HG02852 (cell line): Measurements from ENCODE around the gene MACROD2.
"Not testable (repeated sequence)": the region's sequence is repeated elsewhere in the genome, so short reads cannot be mapped to it uniquely, and the experiment has no call there.

Experiments used
- ATAC-seq: cut with Tn5 transposase; IDR thresholded peaks from one replicate; pipeline ENCODE4 v1.9.1; 2021; ENCODE audit warnings: mild to moderate bottlenecking, moderate library complexity; ENCODE audit not compliant: unreplicated experiment

Gene MACROD2

GRCh38 chr20:14449323-14449722, 454.0 kb downstream of the MACROD2 start:
- ATAC-seq, result no peak

DNA sequence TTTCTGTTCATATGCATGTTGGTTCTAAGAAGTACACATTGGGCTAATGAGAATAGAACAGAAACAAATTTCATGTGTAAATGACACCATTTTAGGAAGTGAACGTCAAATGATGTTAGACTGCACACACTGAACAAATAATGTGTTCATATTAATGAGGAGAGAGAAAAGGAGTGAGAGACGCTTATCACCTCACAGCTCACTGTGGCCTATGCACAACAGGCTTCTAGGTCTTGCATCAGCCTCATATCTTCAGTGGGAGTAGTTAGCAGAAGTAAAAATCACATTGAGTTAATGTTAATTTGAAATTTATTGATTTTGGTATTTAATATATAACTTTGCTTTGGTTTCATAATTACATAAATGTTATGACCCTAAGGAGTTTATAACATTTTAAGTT, 454.9 kb downstream of the MACROD2 start:
- no peak for ATAC-seq

- no peak for ATAC-seq
Measured at GRCh38 chr20:14451458-14451857, 456.1 kb downstream of the MACROD2 start.

GRCh38 chr20:14453259-14453658, 457.9 kb downstream of the MACROD2 start:
- no peak for ATAC-seq

DNA sequence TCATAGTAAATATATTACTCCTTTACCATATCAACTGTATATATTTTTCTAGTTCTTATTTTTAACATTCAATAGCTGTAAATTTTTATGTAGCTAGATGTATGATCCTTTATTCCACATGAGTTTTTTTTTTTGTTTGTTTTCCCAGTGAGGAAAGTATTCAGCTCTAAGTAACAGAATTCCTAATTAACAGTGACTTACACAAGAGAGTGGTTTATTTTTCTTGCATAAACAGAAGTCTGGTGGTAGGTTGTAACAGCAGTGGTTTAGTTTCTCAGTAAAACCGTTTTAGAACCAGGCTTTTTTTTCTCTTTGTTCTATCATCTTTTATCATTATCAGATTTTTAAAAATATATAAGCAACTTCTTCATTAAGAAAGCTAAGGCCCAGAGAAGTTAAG, 459.0 kb downstream of the MACROD2 start:
- ATAC-seq, result no peak

DNA sequence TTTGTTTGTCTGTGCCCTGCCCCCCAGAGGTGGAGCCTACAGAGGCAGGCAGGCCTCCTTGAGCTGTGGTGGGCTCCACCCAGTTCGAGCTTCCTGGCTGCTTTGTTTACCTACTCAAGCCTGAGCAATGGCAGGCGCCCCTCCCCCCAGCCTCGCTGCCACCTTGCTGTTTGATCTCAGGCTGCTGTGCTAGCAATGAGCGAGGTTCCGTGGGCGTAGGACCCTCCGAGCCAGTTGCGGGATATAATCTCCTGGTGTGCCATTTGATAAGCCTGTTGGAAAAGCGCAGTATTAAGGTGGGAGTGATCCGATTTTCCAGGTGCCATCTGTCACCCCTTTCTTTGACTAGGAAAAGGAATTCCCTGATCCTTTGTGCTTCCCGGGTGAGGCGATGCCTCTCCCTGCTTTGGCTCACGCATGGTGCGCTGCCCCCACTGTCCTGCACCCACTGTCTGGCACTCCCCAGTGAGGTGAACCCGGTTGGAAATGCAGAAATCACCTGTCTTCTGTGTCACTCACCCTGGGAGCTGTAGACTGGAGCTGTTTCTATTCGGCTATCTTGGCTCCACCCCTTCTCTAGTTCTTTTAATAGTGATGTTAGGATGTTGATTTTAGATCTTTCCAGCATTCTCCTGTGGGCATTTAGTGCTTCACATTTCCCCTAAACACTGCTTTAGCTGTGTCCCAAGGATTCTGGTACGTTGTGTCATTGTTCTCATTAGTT, 471.9 kb downstream of the MACROD2 start:
- ATAC-seq, result not testable (repeated sequence)

DNA sequence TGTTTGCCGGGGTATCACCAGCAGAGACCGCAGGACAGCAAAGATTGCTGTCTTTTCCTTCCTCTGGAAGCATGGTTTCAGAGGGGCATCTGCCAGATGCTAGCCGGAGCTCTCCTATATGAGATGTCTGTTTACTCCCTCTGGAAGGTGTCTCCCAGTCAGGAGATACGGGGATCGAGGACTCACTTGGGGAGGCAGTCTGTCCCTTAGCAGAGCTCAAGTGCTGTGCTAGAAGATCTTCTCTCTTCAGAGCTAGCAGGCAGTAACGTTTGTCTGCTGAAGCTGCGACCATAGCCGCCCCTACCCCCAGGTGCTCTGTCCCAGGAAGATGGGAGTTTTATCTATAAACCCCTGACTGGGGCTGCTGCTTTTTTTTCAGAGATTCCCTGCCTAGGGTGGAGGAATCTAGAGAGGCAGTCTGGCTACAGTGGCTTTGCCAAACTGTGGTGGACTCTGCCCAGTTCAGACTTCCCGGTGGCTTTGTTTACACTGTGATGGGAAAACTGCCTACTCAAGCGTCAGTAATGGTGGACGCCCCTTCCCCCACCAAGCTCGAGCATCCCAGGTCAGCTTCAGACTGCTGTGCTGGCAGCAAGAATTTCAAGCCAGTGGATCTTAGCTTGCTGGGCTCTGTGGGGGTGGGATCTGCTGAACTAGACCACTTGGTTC, 475.0 kb downstream of the MACROD2 start:
- no peak for ATAC-seq

DNA sequence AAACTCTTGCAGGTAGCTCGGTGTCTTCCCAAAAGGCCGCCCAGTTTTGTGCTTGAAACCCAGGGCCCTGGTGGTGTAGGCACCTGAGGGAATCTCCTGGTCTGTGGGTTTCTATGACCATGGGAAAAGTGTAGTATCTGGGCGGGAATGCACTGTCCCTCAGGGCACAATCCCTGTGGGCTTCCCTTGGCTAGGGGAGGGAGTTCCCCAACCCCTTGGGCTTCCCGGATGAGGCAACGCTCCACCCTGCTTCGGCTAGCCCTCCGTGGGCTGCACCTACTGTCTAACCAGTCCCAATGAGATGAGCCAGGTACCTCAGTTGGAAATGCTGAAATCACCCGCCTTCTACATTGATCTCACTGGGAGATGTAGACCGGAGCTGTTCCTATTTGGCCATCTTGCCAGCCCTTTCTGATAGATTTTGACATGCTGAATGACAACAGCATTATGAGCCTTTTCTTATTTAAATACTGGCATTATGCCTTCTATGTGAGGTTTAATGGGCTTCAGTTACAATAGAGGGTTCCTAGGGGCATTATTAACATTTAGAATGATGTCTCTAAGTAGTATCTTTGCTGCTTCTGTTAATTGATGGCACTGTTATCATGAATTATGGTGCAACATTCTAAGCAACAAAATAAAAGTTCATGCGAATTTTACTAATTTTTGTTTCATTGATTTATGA, 475.8 kb downstream of the MACROD2 start:
- no peak for ATAC-seq

DNA sequence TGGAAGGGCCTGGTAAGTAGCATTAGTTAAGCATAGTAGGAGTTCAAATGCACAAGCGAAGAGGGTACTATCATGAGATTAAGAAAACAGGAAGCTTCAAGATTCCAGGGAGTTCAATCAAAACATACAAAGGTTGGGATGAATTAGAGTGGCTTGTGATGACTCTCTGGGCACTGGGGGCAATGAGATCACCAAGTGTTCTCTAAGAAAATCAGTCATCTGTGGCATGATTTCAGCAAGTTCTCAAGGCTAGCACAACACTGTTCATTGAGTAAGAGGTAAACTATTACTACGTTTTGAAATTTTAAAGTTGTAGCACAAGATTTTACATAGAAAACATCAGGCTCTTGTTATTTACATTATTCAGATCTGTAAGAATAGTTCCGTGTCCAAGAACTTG, 481.8 kb downstream of the MACROD2 start:
- no peak for ATAC-seq

DNA sequence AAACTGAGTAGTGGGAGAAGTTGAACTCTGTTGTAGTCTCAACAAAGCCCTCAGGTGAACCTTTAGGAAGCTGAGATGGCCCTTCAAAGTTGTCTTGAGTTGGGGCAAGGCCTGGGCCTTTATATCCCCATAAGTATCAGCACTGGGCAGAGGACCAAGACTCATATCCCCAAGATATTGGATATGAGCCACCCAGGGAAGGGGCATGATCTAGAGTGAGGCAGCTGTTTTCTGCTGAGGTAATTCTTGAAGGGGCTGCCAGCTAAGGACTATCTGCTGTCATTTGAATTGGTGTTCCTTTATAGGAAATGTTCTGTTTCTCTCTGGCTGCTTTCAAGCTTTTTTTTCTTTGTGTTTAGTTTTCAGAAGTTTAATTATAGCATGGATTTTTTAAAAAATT, 482.8 kb downstream of the MACROD2 start:
- no peak for ATAC-seq

DNA sequence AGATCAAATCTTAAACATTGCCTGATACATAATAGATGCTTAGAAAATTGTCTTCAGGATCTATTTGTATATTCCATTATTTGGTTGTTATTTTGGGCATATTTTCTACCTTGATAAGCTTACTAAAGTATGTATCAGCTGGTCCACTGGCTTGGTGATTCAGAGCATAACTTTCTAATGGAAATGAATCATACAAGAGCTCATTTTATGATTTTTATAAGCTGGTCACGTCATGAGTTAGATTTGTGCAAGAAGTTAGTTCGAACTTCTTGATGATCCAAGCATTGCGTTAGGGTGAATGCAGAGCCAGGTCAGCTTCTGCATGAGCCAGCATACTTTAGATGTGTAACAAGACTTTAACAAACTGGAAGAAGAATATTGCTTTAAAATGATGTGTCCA, 486.5 kb downstream of the MACROD2 start:
- no peak for ATAC-seq

DNA sequence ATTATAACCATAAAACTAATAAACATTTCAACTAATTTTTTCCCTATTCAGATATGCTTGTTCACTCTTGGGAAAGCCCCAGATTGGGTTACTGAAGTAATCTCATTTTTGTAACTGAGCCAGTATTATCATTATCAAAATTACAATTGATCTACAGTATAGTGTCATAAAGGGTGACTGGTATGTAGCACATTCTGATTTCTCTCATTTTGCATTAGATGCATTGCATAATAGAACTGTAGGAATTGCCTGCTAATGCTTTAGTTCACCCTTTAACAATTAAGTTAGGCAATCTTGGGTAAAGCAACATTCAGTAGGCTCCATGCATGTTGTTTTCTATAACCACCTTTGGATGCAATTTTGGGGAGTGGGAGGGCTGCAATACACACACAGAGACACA, 492.9 kb downstream of the MACROD2 start:
- ATAC-seq, result no peak

DNA sequence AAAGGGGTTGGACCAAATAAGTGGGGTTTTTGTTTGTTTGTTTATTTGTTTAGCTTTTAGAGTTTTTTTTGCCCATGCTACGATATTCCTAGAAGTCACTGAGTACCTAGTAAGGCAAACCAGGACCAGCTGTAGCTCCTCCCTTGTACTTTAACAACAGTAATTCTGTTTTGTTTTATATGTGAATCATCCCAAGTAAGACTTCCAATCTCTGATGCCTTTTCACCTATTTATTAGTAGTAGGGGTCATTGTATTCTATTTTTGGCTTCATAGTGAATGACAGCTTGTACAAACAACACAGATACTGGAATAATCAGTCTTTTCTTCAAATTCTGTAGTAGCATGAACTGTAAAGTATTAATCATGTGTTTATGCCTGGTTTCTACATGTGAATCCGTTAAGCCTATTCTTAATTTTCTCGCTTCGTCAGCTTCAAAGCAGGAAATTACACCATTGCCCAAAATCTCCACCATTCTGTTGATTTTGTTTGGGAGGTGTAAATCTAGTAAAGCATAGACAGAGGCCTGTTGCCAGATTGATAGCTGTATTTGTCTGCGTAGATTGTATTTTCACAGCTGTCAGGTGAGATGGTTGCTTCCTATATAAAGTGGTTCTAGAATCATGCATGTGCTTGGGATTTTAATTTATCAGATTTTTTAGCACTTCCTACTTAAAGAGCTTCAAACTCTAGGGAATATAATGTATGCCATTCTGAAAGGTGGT, 493.6 kb downstream of the MACROD2 start:
- no peak for ATAC-seq

DNA sequence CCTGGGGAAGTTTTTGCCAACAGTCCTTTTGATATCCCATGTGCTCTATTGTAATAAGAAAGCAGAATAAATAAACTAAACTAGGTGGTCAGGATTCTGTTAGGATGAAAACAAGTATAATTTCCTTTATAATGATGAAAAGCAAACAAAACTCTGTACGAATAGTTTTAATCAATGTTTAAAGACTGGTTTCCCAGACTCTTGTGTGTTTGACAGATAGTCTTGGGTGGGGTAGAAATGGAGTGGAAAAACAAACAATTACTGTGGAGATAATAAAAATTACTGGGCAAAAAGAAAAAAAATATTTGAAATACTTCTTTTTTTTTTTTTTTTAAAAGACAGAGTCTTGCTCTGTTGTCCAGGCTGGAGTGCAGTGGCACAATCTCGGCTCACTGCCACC, 494.2 kb downstream of the MACROD2 start:
- no peak for ATAC-seq

DNA sequence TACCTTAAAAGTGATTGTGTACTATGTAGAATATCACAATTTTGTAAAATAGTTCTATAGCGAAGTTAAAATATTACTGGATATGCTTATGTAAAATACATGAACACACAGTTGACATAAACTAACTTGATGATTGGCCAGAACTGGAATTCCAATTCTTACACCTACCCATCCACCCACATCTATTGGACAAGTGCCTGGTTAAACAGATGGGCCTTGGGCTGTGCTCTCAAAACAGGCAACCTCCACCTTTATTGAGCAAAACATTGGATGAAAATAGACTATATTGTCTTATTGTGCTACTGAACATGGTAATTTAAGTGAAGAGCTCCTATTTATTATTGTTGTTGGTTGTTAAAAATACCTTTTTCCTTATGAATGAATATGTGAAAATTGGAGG, 496.1 kb downstream of the MACROD2 start:
- no peak for ATAC-seq

GRCh38 chr20:14493408-14493807, 498.1 kb downstream of the MACROD2 start:
- ATAC-seq, result no peak

DNA sequence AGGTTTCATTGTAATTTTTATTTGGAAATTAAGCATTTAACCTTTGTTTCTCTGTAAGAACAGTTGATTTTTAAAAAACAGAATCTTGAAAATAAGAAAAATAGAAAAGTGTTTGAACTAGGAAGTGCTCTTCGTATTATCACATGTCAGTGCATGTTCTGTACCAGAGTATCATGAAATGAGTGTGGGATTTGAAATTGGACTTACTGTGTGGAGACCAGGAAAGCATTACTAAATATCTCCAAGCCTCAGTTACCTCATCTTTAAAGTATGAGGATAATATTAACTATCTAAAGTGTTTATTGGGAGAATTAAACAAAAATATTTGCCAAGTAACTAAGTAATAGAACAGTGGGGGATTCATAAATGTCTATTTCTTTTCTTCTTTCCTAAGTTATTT, 499.0 kb downstream of the MACROD2 start:
- ATAC-seq, result no peak

GRCh38 chr20:14495066-14495465, 499.8 kb downstream of the MACROD2 start:
- no peak for ATAC-seq

- no peak for ATAC-seq
Measured at GRCh38 chr20:14497004-14497403, 501.7 kb downstream of the MACROD2 start.

DNA sequence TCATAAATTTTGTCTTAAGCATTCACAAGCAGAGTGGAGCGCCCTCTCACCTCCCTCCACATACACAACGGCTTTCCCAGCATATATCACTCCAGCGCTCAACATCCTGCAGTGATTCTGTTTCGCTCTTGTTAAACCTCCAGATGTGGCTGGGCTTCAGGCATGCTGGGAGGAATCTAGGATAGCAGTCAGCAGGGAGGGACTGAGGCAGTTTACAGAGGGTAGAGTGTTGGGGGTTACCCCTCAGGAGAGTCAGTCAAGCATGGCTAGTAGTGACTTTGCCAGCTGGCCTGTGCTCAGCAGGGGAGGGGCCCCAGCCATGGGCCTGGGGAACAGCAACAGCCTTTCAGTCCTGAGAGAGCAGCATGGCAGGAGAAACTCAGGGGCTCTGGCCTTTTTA, 503.5 kb downstream of the MACROD2 start:
- ATAC-seq, result no peak

DNA sequence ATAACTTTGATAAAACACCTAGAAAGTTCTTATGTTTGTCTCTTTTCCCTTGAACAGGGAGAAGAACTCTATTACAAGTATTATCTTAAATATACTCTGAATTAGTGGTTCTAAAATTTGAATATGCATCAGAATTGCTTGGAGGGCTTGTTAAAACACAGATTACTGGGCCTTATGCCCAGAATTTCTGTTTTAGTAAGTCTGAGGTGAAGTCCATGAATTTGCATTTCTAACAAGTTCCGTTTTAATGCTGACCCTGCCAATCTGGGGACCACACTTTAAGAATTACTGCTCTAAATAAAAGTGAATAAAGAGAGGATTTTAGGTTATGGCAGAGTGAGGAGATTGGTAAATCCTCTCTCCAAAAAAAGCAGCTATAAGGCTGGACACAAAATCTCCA, 510.2 kb downstream of the MACROD2 start:
- no peak for ATAC-seq

DNA sequence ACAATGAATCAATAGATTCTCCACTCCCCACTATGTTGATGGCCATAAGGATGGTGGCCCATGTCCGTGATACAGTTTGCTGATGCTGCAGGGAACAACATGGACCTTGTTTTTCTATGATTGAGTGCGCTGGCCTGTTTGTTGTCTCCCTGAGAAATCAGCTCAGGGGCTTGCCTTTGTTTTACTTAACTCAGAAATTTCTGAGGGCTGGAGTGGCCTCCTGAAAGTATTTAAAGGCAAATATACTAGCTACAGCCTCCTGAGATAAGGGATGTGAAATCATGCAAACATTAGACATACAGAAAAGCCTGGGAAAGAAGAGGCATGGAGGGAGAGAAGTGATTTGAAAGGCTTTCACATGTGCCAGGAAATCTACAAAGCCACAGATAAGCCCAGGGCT, 512.4 kb downstream of the MACROD2 start:
- no peak for ATAC-seq
